ENCODE results near the gene SPATA16. TPM values are rescaled to one million over a fixed set of nuclear protein-coding genes. Genes with fewer than 3 reads are reported as not detected.
"Not testable (repeated sequence)": the region's sequence is repeated elsewhere in the genome, so short reads cannot be mapped to it uniquely, and the experiment has no call there.

Gene SPATA16
- total and polyA plus RNA-seq, 4 donors, result not detected

- ATAC-seq (ENCODE audit: insufficient read depth, low FRiP score) (no peak), DNase-seq (no peak)
- WGBS, 2 donors, result 70 to 93% methylated on average over 1 of the region's 1 CpG
- Histone ChIP-seq H3K27ac (ENCODE audit: low read depth in 1 of 2, low read length in 1 of 2) (no peak overlapping the region), H3K9me3 (ENCODE audit: control insufficient read depth in 4 of 4, insufficient read depth in 3 of 4, low read length in 3 of 4) (no peaks in the 10 kb centered on the region), H3K27me3 (ENCODE audit: control insufficient read depth in 3 of 3, insufficient read depth in 3 of 3, low read length in 2 of 3) (no peaks in the 10 kb centered on the region), H3K36me3 (ENCODE audit: control insufficient read depth in 4 of 4, insufficient read depth in 4 of 4, low read length in 4 of 4) (no peaks in the 10 kb centered on the region), H3K9ac (ENCODE audit: insufficient read depth in 1 of 2, low read length in 2 of 2) (no peak overlapping the region), H3K4me1 (ENCODE audit: control insufficient read depth in 5 of 5, insufficient read depth in 5 of 5, low read length in 5 of 5) (no peaks in the 10 kb centered on the region), H3K4me3 (no peak overlapping the region)
- TF ChIP-seq CTCF (IDR thresholded peaks at IDR 0.05; ENCODE audit: control extremely low read depth, extremely low read depth), result no peak
Measured at GRCh38 chr3:172972067-172972466, 169.0 kb downstream of the SPATA16 start.

GRCh38 chr3:172968646-172969045 is 172.4 kb downstream of the SPATA16 start:
- Histone ChIP-seq H3K4me3 (no peak overlapping the region), H3K27me3 (ENCODE audit: control insufficient read depth in 3 of 3, insufficient read depth in 3 of 3, low read length in 2 of 3) (no peaks in the 10 kb centered on the region), H3K36me3 (ENCODE audit: control insufficient read depth in 4 of 4, insufficient read depth in 4 of 4, low read length in 4 of 4) (no peaks in the 10 kb centered on the region), H3K27ac (ENCODE audit: low read depth in 1 of 2, low read length in 1 of 2) (no peak overlapping the region), H3K9me3 (ENCODE audit: control insufficient read depth in 4 of 4, insufficient read depth in 3 of 4, low read length in 3 of 4) (no peaks in the 10 kb centered on the region), H3K4me1 (ENCODE audit: control insufficient read depth in 5 of 5, insufficient read depth in 5 of 5, low read length in 5 of 5) (no peaks in the 10 kb centered on the region), H3K9ac (ENCODE audit: insufficient read depth in 1 of 2, low read length in 2 of 2) (no peak overlapping the region)
- WGBS, 2 donors, result 63 to 80% methylated on average over 2 of the region's 2 CpGs
- TF ChIP-seq CTCF (IDR thresholded peaks at IDR 0.05; ENCODE audit: control extremely low read depth, extremely low read depth), result no peak
- DNase-seq, result no peak
- no peak for ATAC-seq (ENCODE audit: insufficient read depth, low FRiP score)

GRCh38 chr3:172965256-172965655 is 175.8 kb downstream of the SPATA16 start:
- Histone ChIP-seq H3K4me3 (no peak overlapping the region), H3K36me3 (ENCODE audit: control insufficient read depth in 4 of 4, insufficient read depth in 4 of 4, low read length in 4 of 4) (no peaks in the 10 kb centered on the region), H3K4me1 (ENCODE audit: control insufficient read depth in 5 of 5, insufficient read depth in 5 of 5, low read length in 5 of 5) (no peaks in the 10 kb centered on the region), H3K27ac (ENCODE audit: low read depth in 1 of 2, low read length in 1 of 2) (no peak overlapping the region), H3K27me3 (ENCODE audit: control insufficient read depth in 3 of 3, insufficient read depth in 3 of 3, low read length in 2 of 3) (no peaks in the 10 kb centered on the region), H3K9me3 (ENCODE audit: control insufficient read depth in 4 of 4, insufficient read depth in 3 of 4, low read length in 3 of 4) (no peaks in the 10 kb centered on the region), H3K9ac (ENCODE audit: insufficient read depth in 1 of 2, low read length in 2 of 2) (no peak overlapping the region)
- 79 to 84% methylated on average over 2 of the region's 2 CpGs for WGBS, 2 donors
- no peak for TF ChIP-seq CTCF (IDR thresholded peaks at IDR 0.05; ENCODE audit: control extremely low read depth, extremely low read depth)
- ATAC-seq (ENCODE audit: insufficient read depth, low FRiP score) (no peak), DNase-seq (no peak)

GRCh38 chr3:172960626-172961182 is 180.3 kb downstream of the SPATA16 start:
- not testable (repeated sequence) for ATAC-seq (ENCODE audit: insufficient read depth, low FRiP score); H3K4me3 ChIP-seq; H3K27ac ChIP-seq (ENCODE audit: low read depth in 1 of 2, low read length in 1 of 2); H3K9me3 ChIP-seq (ENCODE audit: control insufficient read depth in 4 of 4, insufficient read depth in 3 of 4, low read length in 3 of 4); DNase-seq; H3K4me1 ChIP-seq (ENCODE audit: control insufficient read depth in 5 of 5, insufficient read depth in 5 of 5, low read length in 5 of 5); H3K9ac ChIP-seq (ENCODE audit: insufficient read depth in 1 of 2, low read length in 2 of 2); H3K36me3 ChIP-seq (ENCODE audit: control insufficient read depth in 4 of 4, insufficient read depth in 4 of 4, low read length in 4 of 4); H3K27me3 ChIP-seq (ENCODE audit: control insufficient read depth in 3 of 3, insufficient read depth in 3 of 3, low read length in 2 of 3)
- WGBS, 2 donors, result 62 to 77% methylated on average over 3 of the region's 3 CpGs
